Esophagus muscularis mucosa (tissue), 4 donors: Measurements from ENCODE around the gene GLO1. TPM values are rescaled to one million over a fixed set of nuclear protein-coding genes. Genes with fewer than 3 reads are reported as not detected.

Experiments used
- DNase-seq: peaks from one replicate; pipeline ENCODE4 v3.0.0-alpha.2; 2017; ENCODE audit errors: extremely low spot score
- H3K27ac ChIP-seq, 4 donors: fragments of 200-600 bp; sonication (generic); replicated peaks in 1 of 4; 1 replicate in 3 of 4; 2 replicates in 1 of 4; pipeline ENCODE4 v1.5.1; 2016 to 2019; ENCODE audit warnings: mild to moderate bottlenecking in 1 of 4
- H3K27me3 ChIP-seq, 4 donors: fragments of 200-600 bp; sonication (generic); one replicate each; pipeline versions ENCODE4 v1.5.1 to v1.6.0; 2016 to 2019
- H3K36me3 ChIP-seq, 4 donors: fragments of 200-600 bp; sonication (generic); one replicate each; pipeline ENCODE4 v1.5.1; 2016 to 2019
- H3K4me1 ChIP-seq, 4 donors: fragments of 200-600 bp; sonication (generic); one replicate each; pipeline ENCODE4 v1.5.1; 2016 to 2019
- H3K4me3 ChIP-seq, 4 donors: fragments of 200-600 bp; sonication (generic); 1 replicate in 2 of 4; 2 replicates in 2 of 4; pipeline ENCODE4 v1.5.1; 2016 to 2019; ENCODE audit warnings: mild to moderate bottlenecking in 4 of 4, moderate library complexity in 1 of 4
- H3K9me3 ChIP-seq, 4 donors: fragments of 200-600 bp; sonication (generic); 1 replicate in 3 of 4; 2 replicates in 1 of 4; pipeline ENCODE4 v1.5.1; 2016 to 2019
- EP300 ChIP-seq: sonication (generic); formaldehyde crosslinking; IDR thresholded peaks from one replicate; pipeline ENCODE4 v1.6.1; 2017; ENCODE audit warnings: antibody characterized with exemption
- POLR2A ChIP-seq: fragments of 450-650 bp; IDR thresholded peaks from one replicate; pipeline ENCODE4 v1.6.1; 2017; ENCODE audit warnings: antibody characterized with exemption, moderate library complexity, mild to moderate bottlenecking, low read depth
- POLR2AphosphoS5 ChIP-seq, 2 donors: sonication (generic); formaldehyde crosslinking; IDR thresholded peaks; one replicate each; pipeline ENCODE4 v1.6.1; 2017; ENCODE audit warnings: antibody characterized with exemption in 2 of 2
- WGBS: methylation state at CpG from one replicate; pipeline ENCODE4 v1.1.5; 2018; 5-methylcytosine and 5-hydroxymethylcytosine counted together
- intact Hi-C: fragments of 100-400 bp; cut with DNase I; formaldehyde crosslinking; loops from one replicate; pipeline ENCODE4 v1.15.1; 2023
- total RNA-seq, 4 donors: library from RNA; depleted of rRNA; stranded (reverse); fragments of >200 nt; gene quantifications; one replicate each; pipeline versions ENCODE4 v1.1.0 to v1.2.1, GENCODE V29; 2016
- TF ChIP-seq, protein P1 (sequence below), 3 experiments: fragments of 200-600 bp in 2 of 3; fragments of 450-650 bp in 1 of 3; sonication (generic) in 2 of 3; IDR thresholded peaks; one replicate each; pipeline ENCODE4 v1.5.1; 2017 to 2019; ENCODE audit warnings: antibody characterized with exemption in 3 of 3, mild to moderate bottlenecking in 2 of 3, moderate library complexity in 1 of 3

The GLO1 gene
- total RNA-seq, 4 donors from 2014 or later = 61.5 to 92.5 (median 70.4) TPM

DNA sequence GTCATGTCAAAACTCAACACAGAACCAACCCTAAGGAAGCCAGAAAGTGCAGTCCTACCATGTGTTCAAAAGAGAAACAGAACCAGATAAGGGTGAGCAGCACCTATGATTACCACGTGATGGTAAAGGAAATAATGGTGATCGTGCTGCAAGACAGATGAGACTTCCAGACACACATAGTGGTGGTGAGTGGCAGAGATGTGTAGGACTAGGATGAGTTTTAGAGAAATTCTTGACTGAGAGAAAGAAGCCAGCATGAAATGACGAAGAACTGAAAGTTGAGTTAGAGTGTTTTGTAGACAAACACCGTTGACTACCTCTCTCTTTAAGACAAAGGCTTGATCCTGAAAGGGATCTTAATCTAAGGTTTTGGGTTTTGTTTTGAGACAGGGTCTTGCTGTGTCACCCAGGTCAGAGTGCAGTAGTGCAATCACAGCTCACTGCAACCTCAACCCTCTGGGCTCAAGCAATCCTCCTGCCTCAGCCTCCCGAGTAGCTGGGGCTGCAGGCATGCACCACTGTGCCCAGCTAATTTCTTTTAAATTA, 52.7 kb downstream of the GLO1 start:
- no peak for DNase-seq
- WGBS = 84% methylated on average over 5 of the region's 5 CpGs

DNA sequence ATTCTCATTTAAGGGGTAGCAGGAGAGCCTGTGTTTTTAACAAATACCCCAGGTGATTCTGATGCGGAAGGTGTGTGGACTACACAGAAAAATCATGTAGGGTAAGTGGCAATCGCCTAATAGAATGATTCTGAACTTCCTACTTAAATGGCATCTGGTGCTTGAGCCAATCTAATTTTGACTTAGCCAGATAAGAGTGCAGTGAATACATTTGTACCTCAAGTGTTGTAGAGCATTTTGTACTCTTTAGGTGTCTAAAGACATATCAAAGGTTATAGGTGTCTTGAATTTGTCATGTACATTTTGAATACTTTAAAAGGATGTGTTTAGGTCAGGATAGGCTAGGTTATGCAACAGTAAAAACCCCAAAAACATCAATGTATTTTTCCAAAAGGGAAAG, 53.2 kb downstream of the GLO1 start:
- intact Hi-C loops = loop anchor here (10.0 kb wide), 1 partner anchor 55 kb away; the partner anchor contains the start of gene GLO1
- Histone ChIP-seq H3K9me3 (no peaks in the 10 kb centered on the region), H3K4me3 (no peak overlapping the region), H3K36me3 (no peaks in the 10 kb centered on the region), H3K27ac (no peak overlapping the region), H3K4me1 (peaks cover 0 to 4% (median 0%) of the 10 kb centered on the region in 4 donors), H3K27me3 (no peaks in the 10 kb centered on the region)
- no peak for DNase-seq
- TF ChIP-seq, protein P1, sequence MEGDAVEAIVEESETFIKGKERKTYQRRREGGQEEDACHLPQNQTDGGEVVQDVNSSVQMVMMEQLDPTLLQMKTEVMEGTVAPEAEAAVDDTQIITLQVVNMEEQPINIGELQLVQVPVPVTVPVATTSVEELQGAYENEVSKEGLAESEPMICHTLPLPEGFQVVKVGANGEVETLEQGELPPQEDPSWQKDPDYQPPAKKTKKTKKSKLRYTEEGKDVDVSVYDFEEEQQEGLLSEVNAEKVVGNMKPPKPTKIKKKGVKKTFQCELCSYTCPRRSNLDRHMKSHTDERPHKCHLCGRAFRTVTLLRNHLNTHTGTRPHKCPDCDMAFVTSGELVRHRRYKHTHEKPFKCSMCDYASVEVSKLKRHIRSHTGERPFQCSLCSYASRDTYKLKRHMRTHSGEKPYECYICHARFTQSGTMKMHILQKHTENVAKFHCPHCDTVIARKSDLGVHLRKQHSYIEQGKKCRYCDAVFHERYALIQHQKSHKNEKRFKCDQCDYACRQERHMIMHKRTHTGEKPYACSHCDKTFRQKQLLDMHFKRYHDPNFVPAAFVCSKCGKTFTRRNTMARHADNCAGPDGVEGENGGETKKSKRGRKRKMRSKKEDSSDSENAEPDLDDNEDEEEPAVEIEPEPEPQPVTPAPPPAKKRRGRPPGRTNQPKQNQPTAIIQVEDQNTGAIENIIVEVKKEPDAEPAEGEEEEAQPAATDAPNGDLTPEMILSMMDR (IDR thresholded peaks at IDR 0.05) = no peak
- TF ChIP-seq EP300 (no peak), POLR2A (no peak), POLR2AphosphoS5 (IDR thresholded peaks at IDR 0.05) (no peak)
- 100% methylated on average over 2 of the region's 2 CpGs for WGBS

More for the DNA sequence above, 52.7 kb downstream of the GLO1 start:
- TF ChIP-seq EP300 = no peak
- Histone ChIP-seq H3K4me3 (no peak overlapping the region), H3K4me1 (peaks cover 0 to 1% (median 0%) of the 10 kb centered on the region in 4 donors), H3K27me3 (no peaks in the 10 kb centered on the region), H3K36me3 (no peaks in the 10 kb centered on the region), H3K9me3 (no peaks in the 10 kb centered on the region), H3K27ac (no peak overlapping the region)
- intact Hi-C loops = no loop called here

DNA sequence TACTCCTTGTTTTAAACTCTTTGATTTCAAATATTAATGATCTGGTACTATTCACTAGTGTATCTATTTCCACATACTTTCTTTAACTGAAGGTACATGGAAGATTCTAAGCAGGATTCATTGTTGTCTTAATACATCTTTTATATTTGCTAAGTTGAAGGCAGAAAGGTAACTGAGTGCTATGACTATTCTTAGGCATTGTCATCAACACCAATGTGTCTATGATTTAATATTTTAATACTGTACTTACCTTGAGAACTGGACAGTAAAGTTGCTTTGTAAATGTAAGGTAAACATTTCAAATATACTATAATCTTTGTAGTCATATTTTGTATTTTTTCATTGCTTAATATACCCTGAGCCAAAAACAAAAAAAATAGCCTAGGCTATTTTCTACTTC, 54.3 kb downstream of the GLO1 start:
- no peak for TF ChIP-seq POLR2A
- TF ChIP-seq EP300 = no peak
- TF ChIP-seq, protein P1 (IDR thresholded peaks at IDR 0.05) = no peak
- TF ChIP-seq POLR2AphosphoS5 (IDR thresholded peaks at IDR 0.05) = no peak
- Histone ChIP-seq H3K36me3 (no peaks in the 10 kb centered on the region), H3K27me3 (no peaks in the 10 kb centered on the region), H3K4me3 (no peak overlapping the region), H3K27ac (no peak overlapping the region), H3K9me3 (no peaks in the 10 kb centered on the region), H3K4me1 (peaks cover 0 to 4% (median 0%) of the 10 kb centered on the region in 4 donors)
- DNase-seq = no peak
- intact Hi-C loops = loop anchor here (10.0 kb wide), 1 partner anchor 56 kb away; the partner anchor contains the start of gene GLO1

DNA sequence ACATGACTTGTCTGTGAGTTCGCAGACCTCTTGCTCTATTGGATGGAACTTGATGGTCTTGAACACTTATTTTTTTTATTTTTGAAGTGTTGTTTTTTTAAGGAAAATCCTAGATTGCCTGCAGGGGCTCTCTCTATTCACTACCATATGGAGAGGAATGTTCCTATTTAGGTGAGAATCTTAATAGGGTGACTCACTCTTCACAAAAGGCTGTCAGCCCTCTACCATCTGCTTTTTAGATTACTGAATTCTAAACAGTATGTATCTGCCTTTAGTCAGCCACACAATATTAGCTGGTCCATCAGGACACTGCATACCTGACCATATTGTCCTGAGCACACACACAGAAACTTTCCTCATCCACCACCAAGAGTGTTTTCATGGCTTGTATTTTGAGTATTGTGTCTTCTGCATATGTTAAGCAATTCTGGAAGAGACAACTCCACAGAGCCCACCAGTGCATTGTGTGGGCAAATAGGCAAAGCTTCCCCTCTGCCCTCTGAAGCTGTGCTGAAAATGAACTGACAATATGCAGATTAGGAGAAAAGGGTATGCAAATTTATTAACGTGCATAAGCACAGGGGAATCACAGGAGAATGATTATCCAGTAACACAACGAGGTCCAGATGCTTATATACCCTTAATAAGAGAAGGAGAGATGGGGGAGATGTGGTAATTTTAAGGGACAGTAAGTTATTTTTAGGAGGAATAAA, 56.6 kb downstream of the GLO1 start:
- Histone ChIP-seq H3K4me1 (peaks cover 1 to 5% (median 3%) of the 10 kb centered on the region in 4 donors), H3K4me3 (no peak overlapping the region), H3K27ac (no peak overlapping the region), H3K36me3 (no peaks in the 10 kb centered on the region), H3K27me3 (no peaks in the 10 kb centered on the region), H3K9me3 (no peaks in the 10 kb centered on the region)
- WGBS = 85% methylated on average over 3 of the region's 3 CpGs
- no peak for DNase-seq
- intact Hi-C loops = loop anchor here (10.0 kb wide), 1 partner anchor 58 kb away; the partner anchor contains the start of gene GLO1
- TF ChIP-seq, protein P1 (IDR thresholded peaks at IDR 0.05) = no peak
- no peak for TF ChIP-seq POLR2AphosphoS5 (IDR thresholded peaks at IDR 0.05)
- no peak for TF ChIP-seq EP300
- TF ChIP-seq POLR2A = no peak

DNA sequence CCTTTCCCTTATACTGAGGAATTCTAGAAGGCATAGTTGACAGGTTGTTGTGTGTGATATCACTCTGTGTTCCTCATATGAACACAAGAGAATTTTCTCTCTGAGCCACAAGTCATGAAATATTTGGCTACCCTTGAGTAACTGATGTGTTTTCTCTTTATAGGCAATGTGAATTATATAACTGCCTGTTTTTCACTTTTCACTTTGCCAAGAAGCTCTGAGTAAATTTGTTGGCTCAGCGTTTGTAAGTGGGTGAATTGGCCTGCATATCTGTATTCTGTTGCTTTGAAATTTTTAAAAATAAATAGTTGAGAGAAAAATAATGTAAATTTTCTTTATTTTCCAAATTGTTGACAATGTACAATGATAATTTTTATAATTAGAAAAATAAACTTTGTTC, 58.0 kb downstream of the GLO1 start:
- Histone ChIP-seq H3K9me3 (no peaks in the 10 kb centered on the region), H3K36me3 (no peaks in the 10 kb centered on the region), H3K27me3 (no peaks in the 10 kb centered on the region), H3K4me1 (peaks cover 11 to 16% (median 13%) of the 10 kb centered on the region in 4 donors), H3K4me3 (no peak overlapping the region), H3K27ac (no peak overlapping the region)
- intact Hi-C loops = loop anchor here (10.0 kb wide), 1 partner anchor 60 kb away; the partner anchor contains the start of gene GLO1
- whole genome bisulfite sequencing = 58% methylated on average over 1 of the region's 1 CpG
- TF ChIP-seq POLR2AphosphoS5 (IDR thresholded peaks at IDR 0.05) = no peak
- no peak for TF ChIP-seq POLR2A
- TF ChIP-seq, protein P1 (IDR thresholded peaks at IDR 0.05) = no peak
- no peak for TF ChIP-seq EP300
- no peak for DNase-seq
